Peyer's patch (tissue), 4 donors: ENCODE data around the gene ADORA2A.

Experiments used
- POLR2A ChIP-seq, 2 donors: fragments of 450-650 bp; IDR thresholded peaks; one replicate each; pipeline ENCODE4 v1.5.1; 2017; ENCODE audit warnings: antibody characterized with exemption in 2 of 2, mild to moderate bottlenecking in 2 of 2, moderate library complexity in 2 of 2
- TF ChIP-seq, protein P1 (sequence below), 6 experiments: fragments of 450-650 bp in 4 of 6; fragments of 200-600 bp in 2 of 6; sonication (generic) in 1 of 6; IDR thresholded peaks; one replicate each; pipeline ENCODE4 v1.5.1; 2017 to 2019; ENCODE audit warnings: antibody characterized with exemption in 6 of 6, mild to moderate bottlenecking in 3 of 6, moderate library complexity in 1 of 6

DNA sequence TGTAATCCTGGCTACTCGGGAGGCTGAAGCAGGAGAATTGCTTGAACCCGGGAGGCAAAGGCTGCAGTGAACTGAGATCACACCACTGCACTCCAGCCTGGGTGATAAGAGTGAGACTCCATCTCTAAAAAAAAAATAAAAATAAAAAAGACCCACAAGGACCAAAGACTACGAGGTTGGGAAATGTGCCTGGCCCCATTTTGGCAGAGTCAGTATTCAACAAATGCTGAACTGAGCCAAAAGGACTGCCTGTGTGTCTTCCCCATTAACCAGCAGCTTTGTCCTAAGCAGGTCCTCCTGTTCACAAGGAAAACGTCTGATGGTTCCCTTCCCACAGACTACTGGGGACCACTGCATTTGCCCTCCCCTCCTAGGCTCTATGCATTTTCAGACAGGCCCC lies 27.6 kb downstream of the ADORA2A start:
- TF ChIP-seq, protein P1, sequence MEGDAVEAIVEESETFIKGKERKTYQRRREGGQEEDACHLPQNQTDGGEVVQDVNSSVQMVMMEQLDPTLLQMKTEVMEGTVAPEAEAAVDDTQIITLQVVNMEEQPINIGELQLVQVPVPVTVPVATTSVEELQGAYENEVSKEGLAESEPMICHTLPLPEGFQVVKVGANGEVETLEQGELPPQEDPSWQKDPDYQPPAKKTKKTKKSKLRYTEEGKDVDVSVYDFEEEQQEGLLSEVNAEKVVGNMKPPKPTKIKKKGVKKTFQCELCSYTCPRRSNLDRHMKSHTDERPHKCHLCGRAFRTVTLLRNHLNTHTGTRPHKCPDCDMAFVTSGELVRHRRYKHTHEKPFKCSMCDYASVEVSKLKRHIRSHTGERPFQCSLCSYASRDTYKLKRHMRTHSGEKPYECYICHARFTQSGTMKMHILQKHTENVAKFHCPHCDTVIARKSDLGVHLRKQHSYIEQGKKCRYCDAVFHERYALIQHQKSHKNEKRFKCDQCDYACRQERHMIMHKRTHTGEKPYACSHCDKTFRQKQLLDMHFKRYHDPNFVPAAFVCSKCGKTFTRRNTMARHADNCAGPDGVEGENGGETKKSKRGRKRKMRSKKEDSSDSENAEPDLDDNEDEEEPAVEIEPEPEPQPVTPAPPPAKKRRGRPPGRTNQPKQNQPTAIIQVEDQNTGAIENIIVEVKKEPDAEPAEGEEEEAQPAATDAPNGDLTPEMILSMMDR (IDR thresholded peaks at IDR 0.05), result no peak
- no peak for TF ChIP-seq POLR2A (IDR thresholded peaks at IDR 0.05)
